KMS-11 (cell line): Measurements from ENCODE around the gene TBC1D9.

Experiments used
- H2AFZ ChIP-seq: fragments of 200-600 bp; sonication (generic); 2 replicates; pipeline ENCODE4 v1.6.1; 2016; ENCODE audit warnings: antibody characterized with exemption, mixed run types, low read depth
- H3K27ac ChIP-seq: fragments of 200-600 bp; sonication (generic); 2 replicates; pipeline ENCODE4 v1.6.1; 2016; ENCODE audit warnings: mild to moderate bottlenecking, mixed run types
- H3K27me3 ChIP-seq: fragments of 200-600 bp; sonication (generic); 2 replicates; pipeline ENCODE4 v1.6.1; 2017; ENCODE audit warnings: mild to moderate bottlenecking, low read depth, mixed run types, moderate library complexity; ENCODE audit not compliant: insufficient read depth
- H3K36me3 ChIP-seq: fragments of 200-600 bp; sonication (generic); 2 replicates; pipeline ENCODE4 v1.6.1; 2017; ENCODE audit warnings: mild to moderate bottlenecking, mixed run types; ENCODE audit not compliant: insufficient read depth
- H3K4me1 ChIP-seq: fragments of 200-600 bp; sonication (generic); 2 replicates; pipeline ENCODE4 v1.6.1; 2016; ENCODE audit warnings: mild to moderate bottlenecking, low read depth, mixed run types; ENCODE audit not compliant: poor library complexity, severe bottlenecking
- H3K4me2 ChIP-seq: fragments of 200-600 bp; sonication (generic); 2 replicates; pipeline ENCODE4 v1.7.0; 2016; ENCODE audit warnings: mild to moderate bottlenecking, mixed run types
- H3K4me3 ChIP-seq: fragments of 200-600 bp; sonication (generic); IDR thresholded peaks from 2 replicates; pipeline ENCODE4 v1.6.1; 2017; ENCODE audit warnings: low read depth, low read length, mixed read lengths; ENCODE audit not compliant: insufficient read depth
- H3K79me2 ChIP-seq: fragments of 200-600 bp; sonication (generic); 2 replicates; pipeline ENCODE4 v1.6.1; 2016; ENCODE audit warnings: low read depth, mixed run types; ENCODE audit not compliant: insufficient read depth
- H3K9ac ChIP-seq: fragments of 200-600 bp; sonication (generic); 2 replicates; pipeline ENCODE4 v1.6.1; 2016; ENCODE audit warnings: mild to moderate bottlenecking, mixed run types
- H4K20me1 ChIP-seq: fragments of 200-600 bp; sonication (generic); 2 replicates; pipeline ENCODE4 v1.6.1; 2016; ENCODE audit warnings: mild to moderate bottlenecking, mixed run types; ENCODE audit not compliant: insufficient read depth
- TF ChIP-seq, protein P1 (sequence below): fragments of 200-600 bp; sonication (generic); conservative IDR thresholded peaks from 2 replicates; pipeline ENCODE4 v1.6.1; 2017; ENCODE audit warnings: low read depth, mild to moderate bottlenecking, antibody characterized with exemption, low read length, moderate library complexity, mixed read lengths

TBC1D9 gene

DNA sequence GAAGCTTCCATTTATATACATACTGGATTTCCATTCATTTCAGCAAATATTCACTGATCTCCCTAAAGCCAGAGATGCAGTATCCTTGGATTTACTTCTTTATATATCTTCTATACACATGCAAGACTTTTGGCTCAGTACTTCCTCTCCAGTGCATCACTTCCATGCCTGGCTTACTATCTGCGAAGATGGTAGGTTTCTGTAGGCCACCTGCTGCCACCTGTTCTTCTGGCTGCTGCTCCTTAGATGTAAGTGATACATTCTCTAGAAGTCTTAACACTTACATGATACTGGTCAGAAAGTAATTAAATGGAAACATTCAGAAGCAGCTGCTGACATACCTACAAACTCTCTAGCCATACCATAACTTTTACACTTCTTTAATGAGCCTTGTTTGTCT is 48.9 kb downstream of the TBC1D9 start:
- Histone ChIP-seq H3K4me1 (no peaks in the 10 kb centered on the region), H3K27me3 (no peaks in the 10 kb centered on the region), H3K9ac (no peak overlapping the region), H3K36me3 (no peaks in the 10 kb centered on the region), H3K4me2 (no peak overlapping the region), H2AFZ (no peak overlapping the region), H3K4me3 (no peak overlapping the region), H3K79me2 (no peaks in the 10 kb centered on the region), H4K20me1 (no peaks in the 10 kb centered on the region), H3K27ac (no peak overlapping the region)
- TF ChIP-seq, protein P1, sequence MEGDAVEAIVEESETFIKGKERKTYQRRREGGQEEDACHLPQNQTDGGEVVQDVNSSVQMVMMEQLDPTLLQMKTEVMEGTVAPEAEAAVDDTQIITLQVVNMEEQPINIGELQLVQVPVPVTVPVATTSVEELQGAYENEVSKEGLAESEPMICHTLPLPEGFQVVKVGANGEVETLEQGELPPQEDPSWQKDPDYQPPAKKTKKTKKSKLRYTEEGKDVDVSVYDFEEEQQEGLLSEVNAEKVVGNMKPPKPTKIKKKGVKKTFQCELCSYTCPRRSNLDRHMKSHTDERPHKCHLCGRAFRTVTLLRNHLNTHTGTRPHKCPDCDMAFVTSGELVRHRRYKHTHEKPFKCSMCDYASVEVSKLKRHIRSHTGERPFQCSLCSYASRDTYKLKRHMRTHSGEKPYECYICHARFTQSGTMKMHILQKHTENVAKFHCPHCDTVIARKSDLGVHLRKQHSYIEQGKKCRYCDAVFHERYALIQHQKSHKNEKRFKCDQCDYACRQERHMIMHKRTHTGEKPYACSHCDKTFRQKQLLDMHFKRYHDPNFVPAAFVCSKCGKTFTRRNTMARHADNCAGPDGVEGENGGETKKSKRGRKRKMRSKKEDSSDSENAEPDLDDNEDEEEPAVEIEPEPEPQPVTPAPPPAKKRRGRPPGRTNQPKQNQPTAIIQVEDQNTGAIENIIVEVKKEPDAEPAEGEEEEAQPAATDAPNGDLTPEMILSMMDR = no peak

DNA sequence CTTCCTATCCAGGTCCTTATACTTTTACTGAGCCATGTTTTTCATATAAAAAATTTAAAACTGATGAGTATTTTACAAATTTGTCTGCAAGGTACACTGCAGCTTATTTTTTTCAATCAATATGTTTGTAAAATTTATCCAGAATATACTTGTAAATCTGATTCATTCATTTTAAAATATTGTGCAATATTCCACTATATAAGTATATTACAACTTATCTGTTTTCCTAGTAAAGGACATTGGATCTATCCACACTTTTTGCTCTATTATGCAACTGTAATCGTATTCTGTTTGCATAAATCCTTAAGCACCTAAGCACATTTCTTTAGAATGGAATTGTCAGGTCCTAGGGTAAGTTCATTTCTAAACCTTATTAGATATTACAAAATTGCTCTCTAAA is 49.5 kb downstream of the TBC1D9 start:
- Histone ChIP-seq H3K36me3 (no peaks in the 10 kb centered on the region), H3K79me2 (no peaks in the 10 kb centered on the region), H3K4me2 (no peak overlapping the region), H3K27ac (no peak overlapping the region), H3K9ac (no peak overlapping the region), H3K27me3 (no peaks in the 10 kb centered on the region), H3K4me1 (no peaks in the 10 kb centered on the region), H4K20me1 (no peaks in the 10 kb centered on the region), H2AFZ (no peak overlapping the region), H3K4me3 (no peak overlapping the region)
- TF ChIP-seq, protein P1 = no peak

DNA sequence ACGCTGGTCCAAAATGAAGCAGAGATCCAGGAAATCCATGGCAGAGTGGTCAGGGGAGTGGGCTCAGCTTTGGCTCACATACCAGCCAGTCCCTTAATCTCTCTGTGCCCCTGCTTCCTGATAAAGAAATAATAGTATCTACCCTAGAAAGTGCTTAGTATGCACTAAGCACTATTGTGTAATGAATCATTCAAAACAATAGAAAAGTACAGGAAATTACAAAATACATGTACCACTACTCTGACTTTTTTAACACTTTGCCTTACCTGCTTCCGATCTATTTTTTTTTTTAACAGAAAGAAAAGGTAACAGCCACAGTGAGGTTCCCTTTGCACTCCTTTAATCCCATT is 49.9 kb downstream of the TBC1D9 start:
- Histone ChIP-seq H3K4me1 (no peaks in the 10 kb centered on the region), H4K20me1 (no peaks in the 10 kb centered on the region), H3K4me2 (no peak overlapping the region), H3K36me3 (no peaks in the 10 kb centered on the region), H3K27ac (no peak overlapping the region), H3K4me3 (no peak overlapping the region), H3K27me3 (no peaks in the 10 kb centered on the region), H3K9ac (no peak overlapping the region), H2AFZ (no peak overlapping the region), H3K79me2 (no peaks in the 10 kb centered on the region)
- TF ChIP-seq, protein P1 = no peak

DNA sequence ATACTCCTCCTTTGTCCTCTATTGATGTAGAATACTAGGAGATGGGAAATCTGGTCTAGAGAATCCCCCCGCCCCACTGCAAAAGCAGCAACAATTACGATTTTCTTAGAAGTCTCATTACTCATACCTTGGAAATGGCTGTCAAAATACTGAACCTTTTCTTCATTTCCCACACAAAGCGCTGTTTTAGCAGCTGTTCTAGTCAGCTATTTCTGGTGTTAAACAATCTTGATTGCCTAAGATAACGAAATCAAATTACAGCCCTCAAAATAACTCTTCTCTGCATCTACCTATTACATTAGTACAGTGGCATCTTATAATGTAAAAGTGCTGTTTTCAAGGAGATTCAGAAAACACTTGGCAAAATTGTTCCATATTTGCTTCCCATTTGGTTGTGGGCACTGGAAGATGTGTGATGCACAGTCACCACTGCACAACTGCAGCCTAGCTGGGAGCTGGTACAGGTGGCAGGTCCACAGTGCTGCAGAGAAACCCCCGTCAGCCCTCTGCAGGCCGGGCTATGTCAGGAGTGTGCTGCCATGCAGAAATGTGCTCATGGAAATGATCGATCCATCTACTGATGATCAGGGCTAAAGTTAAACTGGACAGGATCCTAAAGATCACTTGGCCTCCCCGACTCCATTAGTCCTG is 50.4 kb downstream of the TBC1D9 start:
- no peak overlapping the region for H3K27ac ChIP-seq
- H3K27me3 ChIP-seq = no peaks in the 10 kb centered on the region
- H2AFZ ChIP-seq = no peak overlapping the region
- H4K20me1 ChIP-seq = no peaks in the 10 kb centered on the region
- H3K36me3 ChIP-seq = no peaks in the 10 kb centered on the region
- H3K4me2 ChIP-seq = no peak overlapping the region
- H3K79me2 ChIP-seq = no peaks in the 10 kb centered on the region
- no peak overlapping the region for H3K9ac ChIP-seq
- no peaks in the 10 kb centered on the region for H3K4me1 ChIP-seq
- TF ChIP-seq, protein P1 = no peak
- H3K4me3 ChIP-seq = no peak overlapping the region
